ENCODE measurements around the gene GBF1. TPM values are rescaled to one million over a fixed set of nuclear protein-coding genes. Genes with fewer than 3 reads are reported as not detected.

GBF1 gene
- polyA plus RNA-seq, 1 donor (not counting 4 experiments of a cell fraction or from before 2014, with no cell fraction given): 17.4 TPM

GRCh38 chr10:102255404-102255803, 10.1 kb downstream of the GBF1 start:
- Histone ChIP-seq H3K9me1 (ENCODE audit: control insufficient read depth, extremely low read depth, insufficient read depth, low read length) (no peaks in the 10 kb centered on the region), H4K20me1 (ENCODE audit: control insufficient read depth, extremely low read depth, insufficient read depth, low read length) (peaks cover 8% of the 10 kb centered on the region), H3K27ac (ENCODE audit: control insufficient read depth, insufficient read depth, low read length) (no peak overlapping the region), H3K9ac (ENCODE audit: control insufficient read depth, extremely low read depth, insufficient read depth, low read length) (no peak overlapping the region), H3K27me3 (ENCODE audit: control insufficient read depth, extremely low read depth, insufficient read depth, low read length) (no peaks in the 10 kb centered on the region), H3K36me3 (ENCODE audit: control insufficient read depth in 2 of 2, extremely low read depth in 1 of 2, insufficient read depth in 2 of 2, low read length in 2 of 2) (peaks cover 4 to 5% of the 10 kb centered on the region in 2 experiments), H3K4me1 (ENCODE audit: control insufficient read depth, extremely low read depth, insufficient read depth, low read length) (no peaks in the 10 kb centered on the region), H2AFZ (ENCODE audit: control insufficient read depth, low read length) (no peak overlapping the region), H3K4me2 (ENCODE audit: control insufficient read depth, extremely low read depth, insufficient read depth, low read depth, low read length) (no peak overlapping the region), H3K79me2 (ENCODE audit: control insufficient read depth, insufficient read depth, low read length) (peaks cover 74% of the 10 kb centered on the region), H3K4me3 (ENCODE audit: control insufficient read depth in 2 of 3, extremely low read depth in 1 of 3, insufficient read depth in 2 of 3, low read depth in 1 of 3, low read length in 3 of 3) (no peak overlapping the region), H3K9me3 (ENCODE audit: control insufficient read depth, low read depth, low read length) (no peaks in the 10 kb centered on the region)
- DNase-seq (ENCODE audit: low read depth, low spot score) (no peak), FAIRE-seq (no peak)
- no peak for TF ChIP-seq EZH2 (IDR thresholded peaks at IDR 0.05; ENCODE audit: low read length)
- TF ChIP-seq, protein P1, sequence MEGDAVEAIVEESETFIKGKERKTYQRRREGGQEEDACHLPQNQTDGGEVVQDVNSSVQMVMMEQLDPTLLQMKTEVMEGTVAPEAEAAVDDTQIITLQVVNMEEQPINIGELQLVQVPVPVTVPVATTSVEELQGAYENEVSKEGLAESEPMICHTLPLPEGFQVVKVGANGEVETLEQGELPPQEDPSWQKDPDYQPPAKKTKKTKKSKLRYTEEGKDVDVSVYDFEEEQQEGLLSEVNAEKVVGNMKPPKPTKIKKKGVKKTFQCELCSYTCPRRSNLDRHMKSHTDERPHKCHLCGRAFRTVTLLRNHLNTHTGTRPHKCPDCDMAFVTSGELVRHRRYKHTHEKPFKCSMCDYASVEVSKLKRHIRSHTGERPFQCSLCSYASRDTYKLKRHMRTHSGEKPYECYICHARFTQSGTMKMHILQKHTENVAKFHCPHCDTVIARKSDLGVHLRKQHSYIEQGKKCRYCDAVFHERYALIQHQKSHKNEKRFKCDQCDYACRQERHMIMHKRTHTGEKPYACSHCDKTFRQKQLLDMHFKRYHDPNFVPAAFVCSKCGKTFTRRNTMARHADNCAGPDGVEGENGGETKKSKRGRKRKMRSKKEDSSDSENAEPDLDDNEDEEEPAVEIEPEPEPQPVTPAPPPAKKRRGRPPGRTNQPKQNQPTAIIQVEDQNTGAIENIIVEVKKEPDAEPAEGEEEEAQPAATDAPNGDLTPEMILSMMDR (optimal IDR thresholded peaks at IDR 0.05 in 1 of 3, IDR thresholded peaks at IDR 0.05 in 1 of 3, conservative IDR thresholded peaks at IDR 0.05 in 1 of 3; ENCODE audit: extremely low read depth in 1 of 3, insufficient read depth in 2 of 3, low read length in 3 of 3): no peak
- dilution Hi-C loops (cut with MboI; ENCODE audit: extremely low pct_ligation_motif_present, low sequenced_read_pairs): no loop called here

DNA sequence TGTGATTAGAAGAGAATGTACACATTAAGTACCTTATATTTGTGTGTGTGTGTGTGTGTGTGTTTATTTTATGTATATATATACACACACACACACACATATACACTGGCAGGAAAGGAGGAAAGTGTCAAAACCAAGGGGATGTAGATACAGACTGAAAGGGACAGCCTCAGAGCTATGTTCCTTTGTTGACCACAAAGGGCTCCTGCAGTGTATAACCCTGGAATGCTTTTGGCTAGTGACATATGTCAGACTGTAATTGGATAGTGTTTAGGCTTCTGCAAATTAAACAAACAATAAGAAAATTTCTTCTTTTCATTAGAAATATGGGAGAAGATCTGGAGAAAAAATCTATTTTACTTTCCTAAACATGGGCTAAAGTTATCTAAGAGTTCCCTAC, 15.9 kb downstream of the GBF1 start:
- FAIRE-seq (no peak), DNase-seq (ENCODE audit: low read depth, low spot score) (no peak)
- no peaks in the 10 kb centered on the region for H3K9me1 ChIP-seq (ENCODE audit: control insufficient read depth, extremely low read depth, insufficient read depth, low read length)
- H4K20me1 ChIP-seq (ENCODE audit: control insufficient read depth, extremely low read depth, insufficient read depth, low read length): peaks cover 4% of the 10 kb centered on the region
- H3K27me3 ChIP-seq (ENCODE audit: control insufficient read depth, extremely low read depth, insufficient read depth, low read length): no peaks in the 10 kb centered on the region
- H3K9ac ChIP-seq (ENCODE audit: control insufficient read depth, extremely low read depth, insufficient read depth, low read length): no peak overlapping the region
- peaks cover 5% of the 10 kb centered on the region in 2 experiments for H3K36me3 ChIP-seq (ENCODE audit: control insufficient read depth in 2 of 2, extremely low read depth in 1 of 2, insufficient read depth in 2 of 2, low read length in 2 of 2)
- dilution Hi-C loops (cut with MboI; ENCODE audit: extremely low pct_ligation_motif_present, low sequenced_read_pairs): no loop called here
- no peak overlapping the region for H3K4me3 ChIP-seq (ENCODE audit: control insufficient read depth in 2 of 3, extremely low read depth in 1 of 3, insufficient read depth in 2 of 3, low read depth in 1 of 3, low read length in 3 of 3)
- H3K9me3 ChIP-seq (ENCODE audit: control insufficient read depth, low read depth, low read length): no peaks in the 10 kb centered on the region
- peaks cover 47% of the 10 kb centered on the region for H3K79me2 ChIP-seq (ENCODE audit: control insufficient read depth, insufficient read depth, low read length)
- no peak overlapping the region for H2AFZ ChIP-seq (ENCODE audit: control insufficient read depth, low read length)
- no peak overlapping the region for H3K4me2 ChIP-seq (ENCODE audit: control insufficient read depth, extremely low read depth, insufficient read depth, low read depth, low read length)
- TF ChIP-seq EZH2 (IDR thresholded peaks at IDR 0.05; ENCODE audit: low read length): no peak
- TF ChIP-seq, protein P1 (optimal IDR thresholded peaks at IDR 0.05 in 1 of 3, IDR thresholded peaks at IDR 0.05 in 1 of 3, conservative IDR thresholded peaks at IDR 0.05 in 1 of 3; ENCODE audit: extremely low read depth in 1 of 3, insufficient read depth in 2 of 3, low read length in 3 of 3): no peak
- no peak overlapping the region for H3K27ac ChIP-seq (ENCODE audit: control insufficient read depth, insufficient read depth, low read length)
- no peaks in the 10 kb centered on the region for H3K4me1 ChIP-seq (ENCODE audit: control insufficient read depth, extremely low read depth, insufficient read depth, low read length)
